GM12892 (cell line): ENCODE data around the gene CNTNAP2.

Source experiments
- POLR2A ChIP-seq: IDR thresholded peaks from 2 replicates; pipeline ENCODE4 v1.6.1; 2011; ENCODE audit warnings: low read depth, low read length, control low read depth
- POLR2AphosphoS5 ChIP-seq: IDR thresholded peaks from 2 replicates; pipeline ENCODE4 v1.6.1; 2011; ENCODE audit warnings: low read depth, low read length, control low read depth
- TAF1 ChIP-seq: IDR thresholded peaks from 2 replicates; pipeline ENCODE4 v1.6.1; 2011; ENCODE audit warnings: low read depth, mild to moderate bottlenecking, control low read depth, low read length, borderline replicate concordance

DNA sequence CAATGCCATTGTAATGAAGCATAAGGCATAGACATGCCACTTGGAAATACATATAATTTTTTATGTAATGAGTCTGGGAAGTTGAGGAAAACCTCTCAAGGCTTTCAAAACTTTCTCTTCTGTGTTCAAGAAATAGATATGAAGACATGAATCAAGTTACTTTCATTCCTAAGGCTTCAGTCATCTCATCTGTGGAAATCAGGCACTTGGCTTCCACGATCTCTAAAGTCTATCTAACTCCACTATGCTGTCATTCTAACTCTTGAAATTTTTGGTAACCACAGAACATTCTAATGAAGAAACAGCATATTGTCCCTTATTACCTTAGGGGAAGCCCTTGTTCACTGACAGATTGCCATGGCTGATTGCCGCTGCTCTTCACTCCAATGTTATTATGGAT, 242.6 kb downstream of the CNTNAP2 start:
- no peak for TF ChIP-seq TAF1
- no peak for TF ChIP-seq POLR2A
- TF ChIP-seq POLR2AphosphoS5 = no peak
